A549 (cell line): Measurements from ENCODE around the gene NKAIN2. TPM values are rescaled to one million over a fixed set of nuclear protein-coding genes. Genes with fewer than 3 reads are reported as not detected.

Source experiments
- ATAC-seq, 2 experiments: fragments of 200-7000 bp in 1 of 2; fragments of >200 bp in 1 of 2; cut with Nextera tagmentation in 1 of 2; cut with Tn5 transposase in 1 of 2; 3 replicates each; pipeline versions ENCODE4 v1.8.0 to v1.9.1; 2018 to 2020; ENCODE audit warnings: mild to moderate bottlenecking in 1 of 2, moderate library complexity in 1 of 2
- CTCF ChIA-PET: fragments of 300-600 bp; sonication (Branson Sonifier 250); formaldehyde crosslinking; extraction: SDS; loops from one replicate; lab custom pipeline; 2021; ENCODE audit warnings: antibody characterized with exemption, inconsistent platforms; lab: Yijun Ruan, JAX
- POLR2A ChIA-PET: fragments of 350-600 bp; formaldehyde crosslinking; extraction: SDS; loops from one replicate; lab custom pipeline; 2021; ENCODE audit warnings: antibody characterized with exemption, inconsistent platforms; lab: Yijun Ruan, JAX
- DNase-seq, 2 experiments: peaks; one replicate each; pipeline versions ENCODE4 v3.0.0 to v3.0.0-alpha.2; 2011 to 2016; ENCODE audit warnings: low read depth in 1 of 2, low spot score in 1 of 2
- FAIRE-seq: peaks from 2 replicates; lab custom pipeline; 2011; peaks lifted over from hg19 to GRCh38; lab: Jason Lieb, UNC
- H3K27ac ChIP-seq, 2 experiments: fragments of >200 bp; sonication (Bioruptor Twin); formaldehyde crosslinking; 3 replicates each; pipeline ENCODE4 v1.5.1; 2016 to 2017
- H3K4me1 ChIP-seq: fragments of >200 bp; sonication (Bioruptor Twin); formaldehyde crosslinking; 3 replicates; pipeline ENCODE4 v1.6.1; 2016
- H3K4me2 ChIP-seq: fragments of >200 bp; sonication (Bioruptor Twin); formaldehyde crosslinking; 3 replicates; pipeline ENCODE4 v1.6.1; 2016
- H3K4me3 ChIP-seq: fragments of >200 bp; sonication (Bioruptor Twin); formaldehyde crosslinking; 3 replicates; pipeline ENCODE4 v1.5.1; 2016
- H3K9me3 ChIP-seq: fragments of >200 bp; sonication (Bioruptor Twin); formaldehyde crosslinking; 3 replicates; pipeline ENCODE4 v1.6.1; 2016
- ATOH8 ChIP-seq: fragments of 250-450 bp; sonication (Bioruptor Pico); IDR thresholded peaks from 2 replicates; pipeline ENCODE4 v1.5.0; 2020; ENCODE audit warnings: low read depth, mild to moderate bottlenecking, moderate library complexity
- CHD2 ChIP-seq: fragments of 150-350 bp; IDR thresholded peaks from 2 replicates; pipeline ENCODE4 v1.6.1; 2014; ENCODE audit warnings: low read length; ENCODE audit not compliant: partially characterized antibody
- EHF ChIP-seq: fragments of 250-450 bp; sonication (Bioruptor Pico); IDR thresholded peaks from 2 replicates; pipeline ENCODE4 v1.5.0; 2020; ENCODE audit warnings: mild to moderate bottlenecking
- EHMT2 ChIP-seq: fragments of 200-600 bp; sonication (generic); IDR thresholded peaks from 2 replicates; pipeline ENCODE4 v1.6.1; 2016; ENCODE audit warnings: antibody characterized with exemption, low read depth, mild to moderate bottlenecking, moderate library complexity
- EP300 ChIP-seq, 2 experiments: fragments of >200 bp; sonication (Bioruptor Twin); formaldehyde crosslinking; IDR thresholded peaks; 2 replicates in 1 of 2; 3 replicates in 1 of 2; pipeline ENCODE4 v1.6.1; 2016 to 2017
- ESRRA ChIP-seq: fragments of 150-350 bp; IDR thresholded peaks from 2 replicates; pipeline ENCODE4 v1.6.1; 2014; ENCODE audit warnings: mild to moderate bottlenecking, low read length, borderline replicate concordance
- FOSL2 ChIP-seq, 2 experiments: fragments of 450-650 bp in 1 of 2; fragments of >200 bp in 1 of 2; sonication (Bioruptor Twin) in 1 of 2; formaldehyde crosslinking; IDR thresholded peaks; 2 replicates each; pipeline versions ENCODE4 v1.5.0 to v1.6.1; 2016 to 2020; ENCODE audit warnings: mild to moderate bottlenecking in 1 of 2, moderate library complexity in 1 of 2
- GATA3 ChIP-seq: IDR thresholded peaks from 2 replicates; pipeline ENCODE4 v1.6.1; 2012; ENCODE audit warnings: borderline replicate concordance
- KDM5A ChIP-seq: fragments of 200-600 bp; sonication (generic); IDR thresholded peaks from 2 replicates; pipeline ENCODE4 v1.6.1; 2016; ENCODE audit warnings: antibody characterized with exemption, mild to moderate bottlenecking
- MAFK ChIP-seq: fragments of 450-650 bp; IDR thresholded peaks from 2 replicates; pipeline ENCODE4 v1.6.1; 2014; ENCODE audit not compliant: partially characterized antibody
- MAZ ChIP-seq: fragments of 150-350 bp; IDR thresholded peaks from 2 replicates; pipeline ENCODE4 v1.6.1; 2014; ENCODE audit warnings: antibody characterized with exemption, low read depth, low read length, borderline replicate concordance
- NFE2L2 ChIP-seq: fragments of 150-350 bp; conservative IDR thresholded peaks from 2 replicates; pipeline ENCODE4 v1.6.1; 2014; ENCODE audit warnings: low read length
- NPAS2 ChIP-seq: fragments of 250-450 bp; sonication (Bioruptor Pico); IDR thresholded peaks from 2 replicates; pipeline ENCODE4 v1.8.0; 2022; ENCODE audit warnings: mild to moderate bottlenecking, moderate library complexity, borderline replicate concordance
- PBX3 ChIP-seq: IDR thresholded peaks from 2 replicates; pipeline ENCODE4 v1.6.1; 2012
- POLR2AphosphoS2 ChIP-seq: conservative IDR thresholded peaks from 2 replicates; pipeline ENCODE4 v1.6.1; 2012; ENCODE audit warnings: low read length, improper control_type of control experiment, inconsistent platforms
- RCOR1 ChIP-seq: fragments of 150-350 bp; IDR thresholded peaks from 2 replicates; pipeline ENCODE4 v1.6.1; 2014; ENCODE audit warnings: antibody characterized with exemption, low read length, low read depth
- SMC3 ChIP-seq: fragments of >200 bp; sonication (Bioruptor Twin); formaldehyde crosslinking; IDR thresholded peaks from 3 replicates; pipeline ENCODE4 v1.6.1; 2018; ENCODE audit warnings: inconsistent platforms
- SREBF2 ChIP-seq: fragments of 450-650 bp; IDR thresholded peaks from 2 replicates; pipeline ENCODE4 v1.6.1; 2014; ENCODE audit warnings: mild to moderate bottlenecking, moderate library complexity
- TP53 ChIP-seq: fragments of 250-450 bp; sonication (Bioruptor Pico); IDR thresholded peaks from 2 replicates; pipeline ENCODE4 v1.5.0; 2021; ENCODE audit warnings: mild to moderate bottlenecking, moderate library complexity
- ZC3H11A ChIP-seq: fragments of 450-650 bp; IDR thresholded peaks from 2 replicates; pipeline ENCODE4 v1.6.1; 2014; ENCODE audit warnings: antibody characterized with exemption, mild to moderate bottlenecking
- WGBS: methylation state at CpG from one replicate; pipeline ENCODE4 v1.1.6; 2017; ENCODE audit errors: missing lambda C conversion rate; 5-methylcytosine and 5-hydroxymethylcytosine counted together
- polyA plus RNA-seq, 4 experiments: library from polyadenylated mRNA; depleted of rRNA in 3 of 4; stranded (reverse); fragments of >200 nt; fragmentation: RNase III in 1 of 4; extraction: RNeasy Plus Mini Kit Qiagen cat#74134 plus additional on column Dnase treatment in 1 of 4; gene quantifications; 2 replicates in 3 of 4; 3 replicates in 1 of 4; pipeline ENCODE4 v1.2.3, GENCODE V29; 2011 to 2017
- TF ChIP-seq, protein P1 (sequence below): fragments of >200 bp; sonication (Bioruptor Twin); formaldehyde crosslinking; IDR thresholded peaks from 3 replicates; pipeline ENCODE4 v1.5.1; 2016
- TF ChIP-seq, protein P2 (sequence below): fragments of 250-450 bp; sonication (Bioruptor Pico); IDR thresholded peaks from 2 replicates; pipeline ENCODE4 v1.5.0; 2021; ENCODE audit warnings: mild to moderate bottlenecking, moderate library complexity, borderline replicate concordance
- TF ChIP-seq, protein P3 (sequence below): fragments of 200-600 bp; sonication (generic); IDR thresholded peaks from 2 replicates; pipeline ENCODE4 v1.6.1; 2016; ENCODE audit warnings: antibody characterized with exemption, mild to moderate bottlenecking, moderate library complexity

The NKAIN2 gene
- polyA plus RNA-seq, 2 of the 4 experiments (the other 2 are of a cell fraction) = not detected

DNA sequence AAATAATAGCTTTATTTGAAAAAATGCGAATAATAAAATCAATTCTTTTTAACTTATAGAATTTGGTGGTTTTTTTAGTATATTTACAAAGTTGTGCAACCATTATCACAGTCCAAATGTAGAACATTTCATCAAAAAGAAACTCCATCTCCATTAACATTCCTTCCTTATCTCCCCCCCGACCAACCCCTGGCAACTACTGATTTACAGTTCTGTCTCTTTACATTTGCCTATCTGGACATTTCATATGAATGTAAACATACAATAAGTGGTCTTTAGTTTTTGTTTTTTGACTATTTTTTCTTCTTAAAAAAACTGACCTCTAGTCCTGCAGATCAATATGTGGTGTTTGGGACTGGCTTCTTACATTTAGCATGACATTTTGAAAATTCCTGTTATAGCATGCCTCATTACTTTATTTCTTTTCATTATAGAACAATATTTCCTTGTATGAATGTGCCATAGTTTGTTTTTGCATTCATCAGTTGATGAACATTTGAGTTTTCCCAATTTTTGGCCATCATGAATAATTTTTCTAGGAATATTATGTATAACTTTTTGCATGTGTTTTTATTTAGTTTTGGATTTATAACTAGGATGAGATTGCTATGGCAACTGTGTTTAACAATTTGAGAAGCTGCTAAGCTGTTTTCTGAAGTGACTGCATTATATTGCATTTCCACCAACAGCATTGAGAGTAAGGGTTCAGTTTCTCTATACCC, 344.7 kb downstream of the NKAIN2 start:
- 0% methylated on average over 2 of the region's 2 CpGs for WGBS
- H3K9me3 ChIP-seq = no peaks in the 10 kb centered on the region
- no peak for FAIRE-seq
- TF ChIP-seq, protein P1, sequence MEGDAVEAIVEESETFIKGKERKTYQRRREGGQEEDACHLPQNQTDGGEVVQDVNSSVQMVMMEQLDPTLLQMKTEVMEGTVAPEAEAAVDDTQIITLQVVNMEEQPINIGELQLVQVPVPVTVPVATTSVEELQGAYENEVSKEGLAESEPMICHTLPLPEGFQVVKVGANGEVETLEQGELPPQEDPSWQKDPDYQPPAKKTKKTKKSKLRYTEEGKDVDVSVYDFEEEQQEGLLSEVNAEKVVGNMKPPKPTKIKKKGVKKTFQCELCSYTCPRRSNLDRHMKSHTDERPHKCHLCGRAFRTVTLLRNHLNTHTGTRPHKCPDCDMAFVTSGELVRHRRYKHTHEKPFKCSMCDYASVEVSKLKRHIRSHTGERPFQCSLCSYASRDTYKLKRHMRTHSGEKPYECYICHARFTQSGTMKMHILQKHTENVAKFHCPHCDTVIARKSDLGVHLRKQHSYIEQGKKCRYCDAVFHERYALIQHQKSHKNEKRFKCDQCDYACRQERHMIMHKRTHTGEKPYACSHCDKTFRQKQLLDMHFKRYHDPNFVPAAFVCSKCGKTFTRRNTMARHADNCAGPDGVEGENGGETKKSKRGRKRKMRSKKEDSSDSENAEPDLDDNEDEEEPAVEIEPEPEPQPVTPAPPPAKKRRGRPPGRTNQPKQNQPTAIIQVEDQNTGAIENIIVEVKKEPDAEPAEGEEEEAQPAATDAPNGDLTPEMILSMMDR = no peak
- no peak for TF ChIP-seq EHF (CRISPR knock-in tag)
- TF ChIP-seq EP300 (IDR thresholded peaks at IDR 0.05) = no peak
- TF ChIP-seq GATA3 = no peak
- no peak for TF ChIP-seq ZC3H11A
- H3K4me3 ChIP-seq = no peak overlapping the region
- H3K27ac ChIP-seq = no peak overlapping the region
- CTCF ChIA-PET = no interaction called here
- ATAC-seq = no peak
- no peak for DNase-seq
- H3K4me1 ChIP-seq = no peaks in the 10 kb centered on the region
- POLR2A ChIA-PET = no interaction called here
- H3K4me2 ChIP-seq = no peak overlapping the region

DNA sequence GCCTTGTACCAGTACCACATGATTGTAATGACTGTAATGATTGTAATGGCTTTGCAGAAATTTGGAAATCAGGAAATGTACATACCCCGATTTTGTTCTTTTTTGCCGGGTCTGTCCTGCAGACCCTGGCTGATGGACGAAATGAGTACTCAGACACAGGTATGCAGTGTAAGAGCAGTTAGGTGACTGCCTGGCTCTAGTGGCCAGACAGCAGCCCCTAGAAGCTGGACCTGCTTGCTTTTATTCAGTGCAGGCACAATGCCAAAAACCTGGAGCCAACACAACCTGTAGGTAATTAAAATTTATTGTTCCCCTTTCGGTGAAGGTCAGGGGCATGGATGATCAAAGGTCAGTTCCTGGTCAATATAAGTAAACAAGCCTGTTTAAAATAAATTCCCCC, 346.0 kb downstream of the NKAIN2 start:
- Histone ChIP-seq H3K4me2 (no peak overlapping the region), H3K9me3 (no peaks in the 10 kb centered on the region), H3K27ac (no peak overlapping the region), H3K4me1 (no peaks in the 10 kb centered on the region), H3K4me3 (no peak overlapping the region)
- FAIRE-seq (no peak), ATAC-seq (no peak), DNase-seq (no peak)
- ChIA-PET POLR2A (no interaction called here), CTCF (no interaction called here)
- 32% methylated on average over 4 of the region's 4 CpGs for WGBS
- TF ChIP-seq ESRRA (no peak), SMC3 (no peak), MAZ (no peak), MAFK (no peak), EHF (CRISPR knock-in tag) (no peak), TP53 (CRISPR knock-in tag) (no peak), SREBF2 (no peak), KDM5A (no peak), CHD2 (no peak), NFE2L2 (no peak)
- TF ChIP-seq, protein P2, sequence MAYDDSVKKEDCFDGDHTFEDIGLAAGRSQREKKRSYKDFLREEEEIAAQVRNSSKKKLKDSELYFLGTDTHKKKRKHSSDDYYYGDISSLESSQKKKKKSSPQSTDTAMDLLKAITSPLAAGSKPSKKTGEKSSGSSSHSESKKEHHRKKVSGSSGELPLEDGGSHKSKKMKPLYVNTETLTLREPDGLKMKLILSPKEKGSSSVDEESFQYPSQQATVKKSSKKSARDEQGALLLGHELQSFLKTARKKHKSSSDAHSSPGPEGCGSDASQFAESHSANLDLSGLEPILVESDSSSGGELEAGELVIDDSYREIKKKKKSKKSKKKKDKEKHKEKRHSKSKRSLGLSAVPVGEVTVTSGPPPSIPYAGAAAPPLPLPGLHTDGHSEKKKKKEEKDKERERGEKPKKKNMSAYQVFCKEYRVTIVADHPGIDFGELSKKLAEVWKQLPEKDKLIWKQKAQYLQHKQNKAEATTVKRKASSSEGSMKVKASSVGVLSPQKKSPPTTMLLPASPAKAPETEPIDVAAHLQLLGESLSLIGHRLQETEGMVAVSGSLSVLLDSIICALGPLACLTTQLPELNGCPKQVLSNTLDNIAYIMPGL (CRISPR knock-in tag) = no peak

DNA sequence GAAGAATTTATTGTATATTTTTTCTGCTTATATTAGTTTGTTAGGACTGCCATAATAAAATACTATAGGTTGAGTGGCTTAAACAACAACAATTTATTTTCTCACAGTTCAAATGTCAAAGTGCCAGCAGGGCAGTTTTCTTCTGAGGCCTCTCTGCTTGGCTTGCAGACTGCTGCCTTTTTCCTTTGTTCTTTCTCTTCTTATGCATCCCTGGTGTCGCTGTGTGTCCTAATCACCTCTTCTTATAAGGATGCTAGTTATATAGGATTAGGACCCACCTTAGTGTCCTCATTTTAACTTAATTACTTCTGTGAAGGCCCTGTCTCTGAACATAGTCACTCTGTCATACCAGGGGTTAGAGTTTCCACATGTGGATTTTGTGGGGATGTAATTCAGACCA, 354.4 kb downstream of the NKAIN2 start:
- Histone ChIP-seq H3K27ac (no peak overlapping the region), H3K4me3 (no peak overlapping the region), H3K9me3 (no peaks in the 10 kb centered on the region), H3K4me2 (no peak overlapping the region), H3K4me1 (no peaks in the 10 kb centered on the region)
- WGBS = 16% methylated on average over 1 of the region's 1 CpG
- DNase-seq (no peak), ATAC-seq (no peak), FAIRE-seq (no peak)
- CTCF ChIA-PET = no interaction called here
- POLR2A ChIA-PET = no interaction called here
- TF ChIP-seq POLR2AphosphoS2 (no peak), GATA3 (no peak), NPAS2 (CRISPR knock-in tag) (no peak), MAZ (no peak), FOSL2 (IDR thresholded peaks at IDR 0.05) (no peak), FOSL2 (CRISPR knock-in tag; IDR thresholded peaks at IDR 0.05) (no peak), CHD2 (no peak), ATOH8 (no peak), RCOR1 (no peak), EHMT2 (no peak), PBX3 (no peak), MAFK (no peak)
- TF ChIP-seq, protein P3, sequence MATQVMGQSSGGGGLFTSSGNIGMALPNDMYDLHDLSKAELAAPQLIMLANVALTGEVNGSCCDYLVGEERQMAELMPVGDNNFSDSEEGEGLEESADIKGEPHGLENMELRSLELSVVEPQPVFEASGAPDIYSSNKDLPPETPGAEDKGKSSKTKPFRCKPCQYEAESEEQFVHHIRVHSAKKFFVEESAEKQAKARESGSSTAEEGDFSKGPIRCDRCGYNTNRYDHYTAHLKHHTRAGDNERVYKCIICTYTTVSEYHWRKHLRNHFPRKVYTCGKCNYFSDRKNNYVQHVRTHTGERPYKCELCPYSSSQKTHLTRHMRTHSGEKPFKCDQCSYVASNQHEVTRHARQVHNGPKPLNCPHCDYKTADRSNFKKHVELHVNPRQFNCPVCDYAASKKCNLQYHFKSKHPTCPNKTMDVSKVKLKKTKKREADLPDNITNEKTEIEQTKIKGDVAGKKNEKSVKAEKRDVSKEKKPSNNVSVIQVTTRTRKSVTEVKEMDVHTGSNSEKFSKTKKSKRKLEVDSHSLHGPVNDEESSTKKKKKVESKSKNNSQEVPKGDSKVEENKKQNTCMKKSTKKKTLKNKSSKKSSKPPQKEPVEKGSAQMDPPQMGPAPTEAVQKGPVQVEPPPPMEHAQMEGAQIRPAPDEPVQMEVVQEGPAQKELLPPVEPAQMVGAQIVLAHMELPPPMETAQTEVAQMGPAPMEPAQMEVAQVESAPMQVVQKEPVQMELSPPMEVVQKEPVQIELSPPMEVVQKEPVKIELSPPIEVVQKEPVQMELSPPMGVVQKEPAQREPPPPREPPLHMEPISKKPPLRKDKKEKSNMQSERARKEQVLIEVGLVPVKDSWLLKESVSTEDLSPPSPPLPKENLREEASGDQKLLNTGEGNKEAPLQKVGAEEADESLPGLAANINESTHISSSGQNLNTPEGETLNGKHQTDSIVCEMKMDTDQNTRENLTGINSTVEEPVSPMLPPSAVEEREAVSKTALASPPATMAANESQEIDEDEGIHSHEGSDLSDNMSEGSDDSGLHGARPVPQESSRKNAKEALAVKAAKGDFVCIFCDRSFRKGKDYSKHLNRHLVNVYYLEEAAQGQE = no peak
